Bronchial epithelial cell (primary cell): Measurements from ENCODE around the gene VRK2. TPM values are rescaled to one million over a fixed set of nuclear protein-coding genes. Genes with fewer than 3 reads are reported as not detected.

Experiments
- DNase-seq: peaks from one replicate; pipeline ENCODE4 v3.0.0-alpha.2; 2010; ENCODE audit warnings: low read depth
- FAIRE-seq: peaks from 2 replicates; lab custom pipeline; 2011; peaks lifted over from hg19 to GRCh38; lab: Jason Lieb, UNC
- H3K27me3 ChIP-seq: 2 replicates; pipeline ENCODE4 v1.5.1; 2011; ENCODE audit warnings: low read length; ENCODE audit not compliant: control insufficient read depth, insufficient read depth
- H3K36me3 ChIP-seq: 2 replicates; pipeline ENCODE4 v1.5.1; 2011; ENCODE audit warnings: low read length; ENCODE audit not compliant: control insufficient read depth, insufficient read depth
- H3K4me3 ChIP-seq: 2 replicates; pipeline ENCODE4 v1.5.1; 2011; ENCODE audit warnings: mild to moderate bottlenecking, low read depth, low read length, control low read depth
- total RNA-seq: library from RNA; depleted of rRNA; stranded (reverse); fragments of >200 nt; gene quantifications from 2 replicates; pipeline ENCODE4 v1.2.1, GENCODE V29; 2014
- TF ChIP-seq, protein P1 (sequence below): IDR thresholded peaks from 2 replicates; pipeline ENCODE4 v1.5.1; 2011; ENCODE audit warnings: mild to moderate bottlenecking, moderate library complexity, low read length, control low read depth, inconsistent platforms; ENCODE audit not compliant: insufficient read depth, severe bottlenecking

VRK2 gene
- total RNA-seq, 1 donor from 2014 or later: 67.7 TPM

DNA sequence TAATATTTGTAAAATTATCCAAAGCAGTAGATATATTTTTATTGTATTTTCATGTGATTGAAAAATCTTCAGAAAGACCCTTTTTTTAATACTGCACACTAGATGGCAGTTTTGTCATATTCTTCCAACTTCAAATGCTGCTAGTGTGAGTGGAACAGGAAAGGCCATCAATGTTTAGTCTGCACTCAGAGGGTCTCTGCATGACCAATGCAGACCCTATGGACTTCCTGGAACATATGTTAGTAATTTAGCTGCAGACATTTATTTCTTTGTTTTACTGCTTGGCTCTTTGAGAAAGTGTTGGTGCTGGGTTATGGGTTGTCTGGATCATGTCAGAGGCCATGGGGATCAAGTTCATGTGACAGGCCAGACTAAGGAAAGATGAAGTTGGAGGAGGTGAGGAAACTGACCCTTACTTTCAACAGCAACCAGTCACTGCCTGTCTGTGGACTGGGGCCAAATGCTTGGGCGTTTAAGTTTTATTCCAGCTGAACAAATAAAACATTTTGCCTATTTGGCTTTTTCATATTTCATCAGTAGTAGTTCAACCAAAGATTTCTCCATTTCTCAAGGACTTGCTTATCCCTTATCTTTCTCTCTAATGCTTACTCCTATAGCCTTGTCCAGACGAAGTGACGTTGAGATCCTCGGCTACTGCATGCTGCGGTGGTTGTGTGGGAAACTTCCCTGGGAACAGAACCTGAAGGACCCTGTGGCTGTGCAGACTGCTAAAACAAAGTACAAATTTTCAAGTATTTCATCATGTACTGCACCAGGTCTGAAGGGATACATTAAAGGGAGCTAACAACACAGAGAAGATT lies 84.8 kb downstream of the VRK2 start:
- H3K4me3 ChIP-seq: no peak overlapping the region
- H3K27me3 ChIP-seq: no peaks in the 10 kb centered on the region
- FAIRE-seq (no peak), DNase-seq (peak; percentile 59)
- TF ChIP-seq, protein P1, sequence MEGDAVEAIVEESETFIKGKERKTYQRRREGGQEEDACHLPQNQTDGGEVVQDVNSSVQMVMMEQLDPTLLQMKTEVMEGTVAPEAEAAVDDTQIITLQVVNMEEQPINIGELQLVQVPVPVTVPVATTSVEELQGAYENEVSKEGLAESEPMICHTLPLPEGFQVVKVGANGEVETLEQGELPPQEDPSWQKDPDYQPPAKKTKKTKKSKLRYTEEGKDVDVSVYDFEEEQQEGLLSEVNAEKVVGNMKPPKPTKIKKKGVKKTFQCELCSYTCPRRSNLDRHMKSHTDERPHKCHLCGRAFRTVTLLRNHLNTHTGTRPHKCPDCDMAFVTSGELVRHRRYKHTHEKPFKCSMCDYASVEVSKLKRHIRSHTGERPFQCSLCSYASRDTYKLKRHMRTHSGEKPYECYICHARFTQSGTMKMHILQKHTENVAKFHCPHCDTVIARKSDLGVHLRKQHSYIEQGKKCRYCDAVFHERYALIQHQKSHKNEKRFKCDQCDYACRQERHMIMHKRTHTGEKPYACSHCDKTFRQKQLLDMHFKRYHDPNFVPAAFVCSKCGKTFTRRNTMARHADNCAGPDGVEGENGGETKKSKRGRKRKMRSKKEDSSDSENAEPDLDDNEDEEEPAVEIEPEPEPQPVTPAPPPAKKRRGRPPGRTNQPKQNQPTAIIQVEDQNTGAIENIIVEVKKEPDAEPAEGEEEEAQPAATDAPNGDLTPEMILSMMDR: no peak
- no peaks in the 10 kb centered on the region for H3K36me3 ChIP-seq

DNA sequence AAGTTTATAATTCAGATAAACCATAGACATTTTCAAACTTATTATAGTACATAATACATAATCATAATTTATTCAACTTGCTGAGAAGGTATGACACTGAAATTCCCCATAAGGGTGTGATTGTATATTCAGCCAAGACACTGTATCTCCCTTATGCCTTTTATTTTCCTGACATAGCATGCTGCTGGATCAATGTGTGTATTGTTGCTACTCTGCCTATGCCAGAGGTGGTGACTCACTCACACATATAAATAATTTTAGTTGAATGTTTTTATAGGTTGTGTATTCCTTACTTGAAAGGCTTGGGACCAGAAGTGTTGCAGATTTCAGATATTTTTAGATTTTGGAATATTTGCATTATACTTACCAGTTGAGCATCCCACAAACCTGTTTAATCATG lies 86.8 kb downstream of the VRK2 start:
- H3K27me3 ChIP-seq: no peaks in the 10 kb centered on the region
- TF ChIP-seq, protein P1: no peak
- no peaks in the 10 kb centered on the region for H3K36me3 ChIP-seq
- FAIRE-seq: no peak
- DNase-seq: peak; percentile 35
- H3K4me3 ChIP-seq: no peak overlapping the region

DNA sequence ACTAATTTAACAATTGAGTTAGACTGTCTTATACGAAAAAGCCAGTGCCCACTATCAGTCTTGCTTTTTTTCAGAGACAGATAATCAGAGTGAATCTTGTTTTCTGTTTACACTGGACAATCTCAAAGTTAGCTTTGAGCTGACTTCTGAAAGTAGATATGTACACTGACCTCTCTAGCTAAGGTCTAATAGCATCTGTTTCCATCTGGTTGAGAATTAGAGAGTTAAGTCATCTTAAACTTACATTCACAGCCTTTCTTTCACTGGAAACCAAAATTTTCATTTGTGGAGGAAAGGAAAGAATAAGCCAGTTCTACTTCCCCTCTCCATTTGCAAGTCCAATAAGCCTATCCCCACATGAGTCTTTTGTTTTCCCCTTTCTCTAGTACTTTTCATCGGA lies 89.3 kb downstream of the VRK2 start:
- Histone ChIP-seq H3K4me3 (no peak overlapping the region), H3K27me3 (no peaks in the 10 kb centered on the region), H3K36me3 (no peaks in the 10 kb centered on the region)
- FAIRE-seq (no peak), DNase-seq (no peak)
- TF ChIP-seq, protein P1: no peak

DNA sequence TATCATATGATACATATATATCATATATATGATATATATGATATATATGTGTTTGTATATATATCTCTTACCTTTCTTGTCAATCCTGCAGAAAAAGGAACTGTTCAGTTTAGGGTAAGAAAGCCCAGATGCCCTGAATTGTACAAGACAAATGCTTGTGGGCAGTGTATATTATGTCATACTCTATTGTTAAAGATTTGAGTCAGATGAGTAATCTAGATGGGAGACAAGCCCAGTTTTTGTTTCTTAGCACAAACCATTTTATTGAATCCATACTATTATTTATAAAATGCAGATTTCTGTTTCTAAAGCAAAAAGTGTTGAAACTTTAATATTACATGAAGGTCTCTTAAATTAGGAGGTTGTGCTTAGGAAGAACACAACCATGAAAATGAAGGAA lies 90.6 kb downstream of the VRK2 start:
- TF ChIP-seq, protein P1: no peak
- Histone ChIP-seq H3K27me3 (no peaks in the 10 kb centered on the region), H3K4me3 (no peak overlapping the region), H3K36me3 (peaks cover 2% of the 10 kb centered on the region)
- no peak for FAIRE-seq
- DNase-seq: peak; percentile 74

DNA sequence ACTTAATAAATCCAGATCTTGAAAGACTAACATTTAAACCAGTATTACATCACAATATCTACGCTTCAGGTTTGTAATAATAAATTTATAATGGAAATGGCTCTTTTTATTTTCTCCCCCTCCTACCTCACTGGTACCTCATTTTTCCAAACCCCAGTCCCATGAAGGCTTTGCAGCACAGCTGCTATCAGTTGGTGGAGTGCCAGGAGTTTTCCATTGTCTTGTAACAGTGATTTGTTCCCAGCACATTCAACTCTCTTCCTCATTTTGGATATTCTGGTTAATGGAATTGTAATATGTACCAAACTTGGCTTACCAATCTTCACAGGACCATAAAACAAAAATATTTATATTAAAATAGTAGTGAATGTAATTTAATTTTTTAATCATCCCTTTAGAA lies 91.2 kb downstream of the VRK2 start:
- H3K4me3 ChIP-seq: no peak overlapping the region
- no peak for FAIRE-seq
- H3K36me3 ChIP-seq: peaks cover 2% of the 10 kb centered on the region
- no peak for DNase-seq
- TF ChIP-seq, protein P1: no peak
- no peaks in the 10 kb centered on the region for H3K27me3 ChIP-seq
